ENCODE data around the gene TSPAN33. TPM values are rescaled to one million over a fixed set of nuclear protein-coding genes. Genes with fewer than 3 reads are reported as not detected.
"Not testable (repeated sequence)": the region's sequence is repeated elsewhere in the genome, so short reads cannot be mapped to it uniquely, and the experiment has no call there.

TSPAN33 gene
- total RNA-seq, 2 donors from 2014 or later = 6.3 to 14.1 TPM

DNA sequence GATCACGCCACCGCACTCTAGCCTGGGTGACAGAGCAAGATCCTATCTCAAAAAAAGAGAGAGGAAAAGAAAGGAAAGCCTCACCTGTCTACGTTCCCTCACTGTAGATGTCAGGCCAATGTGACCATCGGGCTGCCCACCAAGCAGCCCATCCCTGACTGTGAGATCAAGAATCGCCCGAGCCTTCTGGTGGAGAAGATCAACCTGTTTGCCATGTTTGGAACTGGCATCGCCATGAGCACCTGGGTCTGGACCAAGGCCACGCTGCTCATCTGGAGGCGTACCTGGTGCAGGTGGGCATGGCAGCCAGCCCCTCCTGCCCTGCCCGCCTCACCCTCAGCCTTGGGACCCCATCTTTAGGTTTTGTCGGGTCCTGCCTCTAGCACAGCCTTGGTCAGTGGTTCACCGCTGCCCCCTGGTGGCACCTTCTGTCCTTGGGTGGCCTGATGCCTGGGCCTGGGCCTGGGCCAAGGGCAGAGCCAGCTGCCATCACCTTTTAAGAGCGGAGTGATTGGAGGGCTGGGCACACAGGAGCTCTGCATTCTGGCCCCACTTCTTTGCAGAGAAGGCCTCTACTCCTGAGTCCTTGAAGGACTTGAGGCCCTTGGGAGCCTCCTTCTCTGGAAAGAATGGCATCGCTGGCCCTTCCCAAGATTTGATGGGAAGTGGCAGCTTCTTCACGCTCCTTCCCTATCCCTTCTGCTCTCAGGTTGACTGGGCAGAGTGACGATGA lies 65.9 kb downstream of the TSPAN33 start:
- TF ChIP-seq CTCF (IDR thresholded peaks at IDR 0.05) = peak; percentile 89
- H3K27me3 ChIP-seq (replicated peaks; ENCODE audit: insufficient read depth) = no peaks in the 10 kb centered on the region
- no peak overlapping the region for H3K4me3 ChIP-seq
- no peaks in the 10 kb centered on the region for H3K4me1 ChIP-seq (ENCODE audit: control insufficient read depth in 1 of 2, low read depth in 2 of 2)
- DNase-seq (ENCODE audit: low spot score) = no peak
- ATAC-seq (ENCODE audit: insufficient number of reproducible peaks, low FRiP score, low read depth) = no peak
- H3K27ac ChIP-seq = no peak overlapping the region
- peaks cover 6% of the 10 kb centered on the region for H3K36me3 ChIP-seq
- no peaks in the 10 kb centered on the region for H3K9me3 ChIP-seq

- H3K36me3 ChIP-seq = peaks cover 6% of the 10 kb centered on the region
- no peaks in the 10 kb centered on the region for H3K27me3 ChIP-seq (replicated peaks; ENCODE audit: insufficient read depth)
Observed at GRCh38 chr7:129210989-129211312, 66.4 kb downstream of the TSPAN33 start.

GRCh38 chr7:129212126-129212525 lies 67.6 kb downstream of the TSPAN33 start:
- ATAC-seq (ENCODE audit: insufficient number of reproducible peaks, low FRiP score, low read depth) (no peak), DNase-seq (ENCODE audit: low spot score) (no peak)
- Histone ChIP-seq H3K27me3 (replicated peaks; ENCODE audit: insufficient read depth) (no peaks in the 10 kb centered on the region), H3K4me3 (no peak overlapping the region), H3K9me3 (no peaks in the 10 kb centered on the region), H3K4me1 (ENCODE audit: control insufficient read depth in 1 of 2, low read depth in 2 of 2) (no peaks in the 10 kb centered on the region), H3K27ac (no peak overlapping the region), H3K36me3 (peaks cover 6% of the 10 kb centered on the region)
- TF ChIP-seq CTCF (IDR thresholded peaks at IDR 0.05) = no peak

More at GRCh38 chr7:129210989-129211312, 66.4 kb downstream of the TSPAN33 start:
- Histone ChIP-seq H3K4me3 (no peak overlapping the region), H3K9me3 (no peaks in the 10 kb centered on the region), H3K27ac (no peak overlapping the region), H3K4me1 (ENCODE audit: control insufficient read depth in 1 of 2, low read depth in 2 of 2) (no peaks in the 10 kb centered on the region)
- DNase-seq (ENCODE audit: low spot score) (no peak), ATAC-seq (ENCODE audit: insufficient number of reproducible peaks, low FRiP score, low read depth) (no peak)
- TF ChIP-seq CTCF (IDR thresholded peaks at IDR 0.05) = no peak

- Histone ChIP-seq H3K4me1 (ENCODE audit: control insufficient read depth in 1 of 2, low read depth in 2 of 2) (no peaks in the 10 kb centered on the region), H3K27me3 (replicated peaks; ENCODE audit: insufficient read depth) (no peaks in the 10 kb centered on the region), H3K9me3 (no peaks in the 10 kb centered on the region), H3K27ac (no peak overlapping the region), H3K4me3 (no peak overlapping the region), H3K36me3 (peaks cover 6% of the 10 kb centered on the region)
- DNase-seq (ENCODE audit: low spot score) (no peak), ATAC-seq (ENCODE audit: insufficient number of reproducible peaks, low FRiP score, low read depth) (no peak)
- TF ChIP-seq CTCF (IDR thresholded peaks at IDR 0.05) = no peak
Observed at GRCh38 chr7:129212596-129212995, 68.1 kb downstream of the TSPAN33 start.

GRCh38 chr7:129213828-129214227 lies 69.3 kb downstream of the TSPAN33 start:
- H3K27ac ChIP-seq = no peak overlapping the region
- no peaks in the 10 kb centered on the region for H3K9me3 ChIP-seq
- peaks cover 6% of the 10 kb centered on the region for H3K36me3 ChIP-seq
- ATAC-seq (ENCODE audit: insufficient number of reproducible peaks, low FRiP score, low read depth) = no peak
- DNase-seq (ENCODE audit: low spot score) = no peak
- H3K4me3 ChIP-seq = no peak overlapping the region
- no peak for TF ChIP-seq CTCF (IDR thresholded peaks at IDR 0.05)
- no peaks in the 10 kb centered on the region for H3K4me1 ChIP-seq (ENCODE audit: control insufficient read depth in 1 of 2, low read depth in 2 of 2)
- no peaks in the 10 kb centered on the region for H3K27me3 ChIP-seq (replicated peaks; ENCODE audit: insufficient read depth)

GRCh38 chr7:129215691-129216090 lies 71.2 kb downstream of the TSPAN33 start:
- not testable (repeated sequence) for ATAC-seq (ENCODE audit: insufficient number of reproducible peaks, low FRiP score, low read depth); H3K4me1 ChIP-seq (ENCODE audit: control insufficient read depth in 1 of 2, low read depth in 2 of 2); H3K4me3 ChIP-seq; H3K27me3 ChIP-seq (replicated peaks; ENCODE audit: insufficient read depth); DNase-seq (ENCODE audit: low spot score); H3K36me3 ChIP-seq; H3K9me3 ChIP-seq; H3K27ac ChIP-seq

- H3K4me3 ChIP-seq; H3K27ac ChIP-seq; DNase-seq (ENCODE audit: low spot score); H3K36me3 ChIP-seq; ATAC-seq (ENCODE audit: insufficient number of reproducible peaks, low FRiP score, low read depth); H3K9me3 ChIP-seq; H3K4me1 ChIP-seq (ENCODE audit: control insufficient read depth in 1 of 2, low read depth in 2 of 2); H3K27me3 ChIP-seq (replicated peaks; ENCODE audit: insufficient read depth): not testable (repeated sequence)
Observed at GRCh38 chr7:129216101-129216715, 71.7 kb downstream of the TSPAN33 start.

GRCh38 chr7:129216821-129217416 lies 72.4 kb downstream of the TSPAN33 start:
- not testable (repeated sequence) for H3K4me1 ChIP-seq (ENCODE audit: control insufficient read depth in 1 of 2, low read depth in 2 of 2); H3K9me3 ChIP-seq; H3K36me3 ChIP-seq; H3K4me3 ChIP-seq; H3K27ac ChIP-seq; DNase-seq (ENCODE audit: low spot score); ATAC-seq (ENCODE audit: insufficient number of reproducible peaks, low FRiP score, low read depth); H3K27me3 ChIP-seq (replicated peaks; ENCODE audit: insufficient read depth)
